Loucy (cell line): ENCODE data around the gene HOXB4.

Source experiments
- H2AFZ ChIP-seq: fragments of 200-600 bp; sonication (generic); 2 replicates; pipeline ENCODE4 v1.6.0; 2016; ENCODE audit warnings: antibody characterized with exemption, mild to moderate bottlenecking, low read length, moderate library complexity
- H3F3A ChIP-seq: fragments of 200-600 bp; 2 replicates; pipeline ENCODE4 v1.6.0; 2016; ENCODE audit warnings: antibody characterized with exemption, low read depth, mild to moderate bottlenecking
- H3K27me3 ChIP-seq: fragments of 200-600 bp; sonication (generic); 2 replicates; pipeline ENCODE4 v1.6.1; 2014; ENCODE audit warnings: low read length, mild to moderate bottlenecking; ENCODE audit not compliant: insufficient read depth, poor library complexity, severe bottlenecking
- H3K36me3 ChIP-seq: fragments of 200-600 bp; sonication (generic); 2 replicates; pipeline ENCODE4 v1.6.1; 2016; ENCODE audit warnings: low read length; ENCODE audit not compliant: insufficient read depth
- H3K4me1 ChIP-seq: fragments of 200-600 bp; sonication (generic); 2 replicates; pipeline ENCODE4 v1.5.1; 2014; ENCODE audit warnings: low read length, mild to moderate bottlenecking; ENCODE audit not compliant: insufficient read depth, poor library complexity, severe bottlenecking
- H3K4me2 ChIP-seq: fragments of 200-600 bp; sonication (generic); 2 replicates; pipeline ENCODE4 v1.6.0; 2014; ENCODE audit warnings: antibody characterized with exemption, low read length, low read depth, mild to moderate bottlenecking; ENCODE audit not compliant: poor library complexity, severe bottlenecking
- H3K4me3 ChIP-seq: fragments of 200-600 bp; sonication (generic); 2 replicates; pipeline ENCODE4 v1.5.1; 2014; ENCODE audit warnings: low read length, mild to moderate bottlenecking, mixed read lengths; ENCODE audit not compliant: poor library complexity, severe bottlenecking
- H3K79me2 ChIP-seq: fragments of 200-600 bp; sonication (generic); 2 replicates; pipeline ENCODE4 v1.6.1; 2014; ENCODE audit warnings: low read length; ENCODE audit not compliant: insufficient read depth
- H3K9ac ChIP-seq: fragments of 200-600 bp; sonication (generic); 2 replicates; pipeline ENCODE4 v1.6.0; 2014; ENCODE audit warnings: mild to moderate bottlenecking, low read depth, low read length, moderate library complexity; ENCODE audit not compliant: poor library complexity, severe bottlenecking
- H3K9me2 ChIP-seq: fragments of 200-600 bp; sonication (generic); replicated peaks from 2 replicates; pipeline ENCODE4 v1.6.1; 2016; ENCODE audit warnings: low read depth, low read length, mixed read lengths
- H3K9me3 ChIP-seq: fragments of 200-600 bp; sonication (generic); 2 replicates; pipeline ENCODE4 v1.6.1; 2014; ENCODE audit warnings: mild to moderate bottlenecking, antibody characterized with exemption, low read length, low read depth; ENCODE audit not compliant: insufficient read depth
- H4K20me1 ChIP-seq: fragments of 200-600 bp; sonication (generic); 2 replicates; pipeline ENCODE4 v1.6.0; 2014; ENCODE audit warnings: antibody characterized with exemption, low read length, mild to moderate bottlenecking; ENCODE audit not compliant: insufficient read depth, poor library complexity, severe bottlenecking
- EZH2phosphoT487 ChIP-seq: fragments of 200-600 bp; IDR thresholded peaks from 2 replicates; pipeline ENCODE4 v1.6.1; 2018; ENCODE audit warnings: antibody characterized with exemption, mild to moderate bottlenecking, moderate library complexity, borderline replicate concordance
- TF ChIP-seq, protein P1 (sequence below): fragments of 200-600 bp; sonication (generic); conservative IDR thresholded peaks from 2 replicates; pipeline ENCODE4 v1.5.1; 2014; ENCODE audit warnings: mild to moderate bottlenecking, antibody characterized with exemption, low read length

HOXB4 gene

DNA sequence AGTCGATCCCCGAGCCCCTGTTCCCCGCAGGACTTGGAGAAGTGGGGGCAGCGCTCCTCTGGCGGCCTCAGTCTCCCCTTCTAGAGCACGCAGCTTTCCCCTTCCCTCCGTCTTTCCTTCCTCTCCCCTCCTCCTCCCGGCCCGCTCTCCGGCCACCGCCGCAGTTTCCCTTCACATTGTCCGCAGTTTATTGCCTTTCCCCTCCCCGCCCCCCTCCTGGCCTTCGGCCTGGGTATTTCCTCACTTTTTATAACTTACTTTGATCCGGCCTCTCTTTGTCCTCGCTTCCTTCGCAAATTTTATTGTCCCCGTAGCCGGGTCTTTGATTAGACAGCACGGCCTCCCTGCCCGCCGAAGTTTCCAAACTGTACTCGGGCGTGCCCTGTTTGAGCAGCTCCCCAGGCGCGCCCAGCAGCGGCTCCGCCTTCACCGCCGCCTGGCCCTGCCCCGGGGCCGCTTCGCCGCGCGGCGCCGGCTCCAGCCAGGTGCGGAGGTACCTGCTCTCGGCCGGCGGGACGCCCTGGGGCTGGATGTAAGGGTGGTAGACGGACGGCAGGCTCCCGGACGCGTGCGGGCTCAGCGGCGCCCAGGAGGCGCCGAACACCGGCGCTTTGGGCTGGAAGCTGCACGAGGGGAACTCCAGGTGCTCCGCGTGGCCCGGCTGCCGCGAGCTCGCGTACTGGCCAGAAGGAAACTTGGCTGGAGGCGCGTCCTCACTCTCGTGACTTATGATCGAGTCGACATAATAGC is 47.5 kb upstream of the HOXB4 start:
- no peaks in the 10 kb centered on the region for H3F3A ChIP-seq
- no peak overlapping the region for H2AFZ ChIP-seq
- peak overlapping the region; percentile 98 for H3K4me2 ChIP-seq
- H3K9me3 ChIP-seq, result no peaks in the 10 kb centered on the region
- H3K4me3 ChIP-seq, result peak overlapping the region; percentile 89
- no peaks in the 10 kb centered on the region for H3K9me2 ChIP-seq
- H3K4me1 ChIP-seq, result peaks cover 51% of the 10 kb centered on the region
- peaks cover 8% of the 10 kb centered on the region; the same call in 1 of the 2 replicates for H3K36me3 ChIP-seq
- peaks cover 24% of the 10 kb centered on the region for H4K20me1 ChIP-seq
- peaks cover 31% of the 10 kb centered on the region for H3K27me3 ChIP-seq
- H3K79me2 ChIP-seq, result peaks cover 98% of the 10 kb centered on the region
- H3K9ac ChIP-seq, result peak overlapping the region; percentile 100
- TF ChIP-seq, protein P1, sequence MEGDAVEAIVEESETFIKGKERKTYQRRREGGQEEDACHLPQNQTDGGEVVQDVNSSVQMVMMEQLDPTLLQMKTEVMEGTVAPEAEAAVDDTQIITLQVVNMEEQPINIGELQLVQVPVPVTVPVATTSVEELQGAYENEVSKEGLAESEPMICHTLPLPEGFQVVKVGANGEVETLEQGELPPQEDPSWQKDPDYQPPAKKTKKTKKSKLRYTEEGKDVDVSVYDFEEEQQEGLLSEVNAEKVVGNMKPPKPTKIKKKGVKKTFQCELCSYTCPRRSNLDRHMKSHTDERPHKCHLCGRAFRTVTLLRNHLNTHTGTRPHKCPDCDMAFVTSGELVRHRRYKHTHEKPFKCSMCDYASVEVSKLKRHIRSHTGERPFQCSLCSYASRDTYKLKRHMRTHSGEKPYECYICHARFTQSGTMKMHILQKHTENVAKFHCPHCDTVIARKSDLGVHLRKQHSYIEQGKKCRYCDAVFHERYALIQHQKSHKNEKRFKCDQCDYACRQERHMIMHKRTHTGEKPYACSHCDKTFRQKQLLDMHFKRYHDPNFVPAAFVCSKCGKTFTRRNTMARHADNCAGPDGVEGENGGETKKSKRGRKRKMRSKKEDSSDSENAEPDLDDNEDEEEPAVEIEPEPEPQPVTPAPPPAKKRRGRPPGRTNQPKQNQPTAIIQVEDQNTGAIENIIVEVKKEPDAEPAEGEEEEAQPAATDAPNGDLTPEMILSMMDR, result no peak
- TF ChIP-seq EZH2phosphoT487, result no peak

- Histone ChIP-seq H3K9me3 (no peaks in the 10 kb centered on the region), H3K27me3 (peaks cover 37% of the 10 kb centered on the region), H3F3A (no peaks in the 10 kb centered on the region), H3K9me2 (no peaks in the 10 kb centered on the region), H3K4me3 (peak overlapping the region; percentile 89), H3K9ac (peak overlapping the region; percentile 100), H4K20me1 (peaks cover 24% of the 10 kb centered on the region), H3K4me1 (peaks cover 58% of the 10 kb centered on the region), H3K4me2 (peak overlapping the region; percentile 98), H2AFZ (no peak overlapping the region), H3K36me3 (peaks cover 8% of the 10 kb centered on the region; the same call in 1 of the 2 replicates), H3K79me2 (peaks cover 98% of the 10 kb centered on the region)
- TF ChIP-seq, protein P1, result no peak
- no peak for TF ChIP-seq EZH2phosphoT487
These were observed 46.7 kb upstream of the HOXB4 start for GRCh38 chr17:48624544-48625494.

DNA sequence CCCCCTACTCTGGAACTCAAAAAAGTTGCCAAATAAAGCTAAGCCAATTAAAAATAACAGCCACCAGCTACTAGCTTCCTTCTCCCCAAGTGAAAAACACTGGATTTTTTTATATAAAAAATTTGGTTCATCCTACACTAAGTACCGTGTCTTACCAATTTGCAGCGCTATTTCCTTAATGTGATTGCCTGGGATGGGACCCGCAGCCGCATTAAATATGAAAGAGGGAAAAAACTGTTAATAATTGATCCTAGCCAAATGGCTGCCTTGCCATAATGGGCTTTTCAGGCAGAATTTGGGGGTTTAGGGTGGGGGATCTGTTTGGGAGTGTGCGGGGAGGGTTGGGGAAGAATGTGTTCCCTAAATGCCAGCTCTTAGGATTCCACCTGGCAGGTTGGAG is 46.0 kb upstream of the HOXB4 start:
- Histone ChIP-seq H3K4me3 (peak overlapping the region; percentile 89), H3K4me2 (peak overlapping the region; percentile 98), H3K9me3 (no peaks in the 10 kb centered on the region), H3K79me2 (peaks cover 97% of the 10 kb centered on the region), H3K9me2 (no peaks in the 10 kb centered on the region), H3F3A (0 out of 2 replicates have a peak, but pooled peaks cover 4% of the 10 kb centered on the region), H3K4me1 (peaks cover 59% of the 10 kb centered on the region), H3K36me3 (peaks cover 8% of the 10 kb centered on the region; the same call in 1 of the 2 replicates), H2AFZ (no peak overlapping the region), H3K27me3 (peaks cover 39% of the 10 kb centered on the region), H3K9ac (peak overlapping the region; percentile 100), H4K20me1 (peaks cover 24% of the 10 kb centered on the region)
- TF ChIP-seq, protein P1, result no peak
- TF ChIP-seq EZH2phosphoT487, result no peak
